ENCODE results near the gene STX17. TPM values are rescaled to one million over a fixed set of nuclear protein-coding genes. Genes with fewer than 3 reads are reported as not detected.

Gene STX17
- total RNA-seq, 1 donor = 21.2 TPM

- DNase-seq (ENCODE audit: low read depth) = no peak
- peak; percentile 11 for TF ChIP-seq CTCF (IDR thresholded peaks at IDR 0.05; ENCODE audit: insufficient read depth, low read length)
- H3K4me3 ChIP-seq (ENCODE audit: low read depth, low read length) = no peak overlapping the region
Observed at GRCh38 chr9:99947395-99947794, 40.9 kb downstream of the STX17 start.

- TF ChIP-seq CTCF (IDR thresholded peaks at IDR 0.05; ENCODE audit: insufficient read depth, low read length) = no peak
- no peak for DNase-seq (ENCODE audit: low read depth)
- H3K4me3 ChIP-seq (ENCODE audit: low read depth, low read length) = no peak overlapping the region
Observed at GRCh38 chr9:99948482-99948881, 42.0 kb downstream of the STX17 start.

DNA sequence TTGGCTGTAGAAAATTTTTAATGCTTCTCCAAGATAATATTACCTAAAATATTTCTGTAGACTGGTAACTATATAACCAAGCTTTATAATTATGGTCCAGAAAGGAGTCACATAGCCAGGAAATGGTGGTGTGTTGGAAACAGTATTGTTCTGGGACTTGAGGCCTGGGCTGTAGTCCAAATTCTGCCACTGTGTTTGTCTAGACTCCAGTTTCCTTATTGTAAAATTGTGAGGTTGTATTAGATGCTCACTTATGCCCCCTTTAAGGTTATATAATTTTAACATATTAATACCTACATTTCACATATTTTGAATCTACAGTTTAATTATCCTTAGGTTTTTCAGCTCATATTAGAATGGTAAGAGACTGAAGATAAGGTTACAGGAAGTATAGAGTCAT lies 42.4 kb downstream of the STX17 start:
- H3K4me3 ChIP-seq (ENCODE audit: low read depth, low read length) = no peak overlapping the region
- DNase-seq (ENCODE audit: low read depth) = peak; percentile 53
- no peak for TF ChIP-seq CTCF (IDR thresholded peaks at IDR 0.05; ENCODE audit: insufficient read depth, low read length)

DNA sequence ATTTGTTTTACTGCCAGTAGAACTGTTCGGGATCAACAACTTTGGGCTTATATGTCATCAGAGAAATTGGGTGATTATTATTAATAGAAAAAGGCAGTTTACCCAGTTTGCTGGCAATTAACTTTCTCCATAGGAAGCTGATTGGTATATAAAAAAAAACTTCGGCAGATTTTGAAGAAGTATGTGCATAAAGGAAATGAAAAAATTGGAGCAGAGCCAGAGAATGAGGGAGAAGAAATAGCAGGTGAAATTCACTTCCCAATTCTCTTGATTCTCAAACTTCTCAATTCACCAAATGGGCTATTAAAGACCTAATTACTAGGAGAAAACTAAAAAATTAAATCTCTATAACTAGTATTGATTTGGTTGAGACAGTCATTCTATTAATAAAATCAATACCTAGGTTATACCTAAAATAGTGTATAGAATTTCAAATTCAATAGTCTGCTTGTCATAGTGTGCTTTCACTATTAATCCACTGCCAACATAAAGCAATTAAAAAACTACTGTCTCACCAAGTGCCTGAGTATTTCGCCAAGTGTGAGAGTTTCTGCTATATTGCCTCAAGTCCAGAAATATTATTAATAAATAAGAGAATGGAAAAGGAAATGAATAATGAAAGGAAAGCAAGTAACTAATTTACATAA lies 47.5 kb downstream of the STX17 start:
- TF ChIP-seq CTCF (IDR thresholded peaks at IDR 0.05; ENCODE audit: insufficient read depth, low read length) = no peak
- no peak for DNase-seq (ENCODE audit: low read depth)
- no peak overlapping the region for H3K4me3 ChIP-seq (ENCODE audit: low read depth, low read length)

- TF ChIP-seq CTCF (IDR thresholded peaks at IDR 0.05; ENCODE audit: insufficient read depth, low read length) = no peak
- DNase-seq (ENCODE audit: low read depth) = no peak
- H3K4me3 ChIP-seq (ENCODE audit: low read depth, low read length) = no peak overlapping the region
Observed at GRCh38 chr9:99954819-99955218, 48.4 kb downstream of the STX17 start.

GRCh38 chr9:99955606-99956005 lies 49.2 kb downstream of the STX17 start:
- H3K4me3 ChIP-seq (ENCODE audit: low read depth, low read length) = no peak overlapping the region
- DNase-seq (ENCODE audit: low read depth) = no peak
- no peak for TF ChIP-seq CTCF (IDR thresholded peaks at IDR 0.05; ENCODE audit: insufficient read depth, low read length)

GRCh38 chr9:99962680-99963261 lies 56.3 kb downstream of the STX17 start:
- no peak for DNase-seq (ENCODE audit: low read depth)
- no peak for TF ChIP-seq CTCF (IDR thresholded peaks at IDR 0.05; ENCODE audit: insufficient read depth, low read length)
- no peak overlapping the region for H3K4me3 ChIP-seq (ENCODE audit: low read depth, low read length)

Measured in fibroblast of the aortic adventitia (primary cell).